ENCODE measurements around the gene SPTLC1.
"Not testable (repeated sequence)": the region's sequence is repeated elsewhere in the genome, so short reads cannot be mapped to it uniquely, and the experiment has no call there.

Gene SPTLC1

GRCh38 chr9:92026206-92027002, 88.8 kb downstream of the SPTLC1 start:
- DNase-seq, result no peak

GRCh38 chr9:92021785-92022541, 93.2 kb downstream of the SPTLC1 start:
- DNase-seq, result not testable (repeated sequence)

GRCh38 chr9:92019658-92020057, 95.6 kb downstream of the SPTLC1 start:
- DNase-seq, result no peak

GRCh38 chr9:92010705-92011536, 104.3 kb downstream of the SPTLC1 start:
- no peak for DNase-seq

GRCh38 chr9:92010253-92010652, 105.0 kb downstream of the SPTLC1 start:
- not testable (repeated sequence) for DNase-seq

DNA sequence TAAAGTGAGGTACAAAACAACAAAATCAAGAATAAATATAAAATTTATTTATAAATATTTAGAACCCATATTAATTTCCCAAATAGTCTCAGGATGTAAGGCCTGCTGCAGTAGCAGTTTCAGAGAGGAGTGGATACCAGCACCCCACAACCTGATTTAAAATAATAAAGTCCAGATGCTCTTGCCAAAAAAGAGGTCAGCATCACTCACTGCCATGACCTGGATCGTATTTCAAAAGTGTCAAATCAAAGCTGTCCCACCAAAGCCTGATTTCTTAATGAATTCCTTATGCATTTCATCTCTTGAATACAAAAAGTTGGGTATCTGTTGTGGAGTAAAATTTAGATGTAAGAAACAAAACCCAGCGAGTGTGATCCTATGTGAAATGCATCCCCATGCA, 107.2 kb downstream of the SPTLC1 start:
- no peak for DNase-seq

DNA sequence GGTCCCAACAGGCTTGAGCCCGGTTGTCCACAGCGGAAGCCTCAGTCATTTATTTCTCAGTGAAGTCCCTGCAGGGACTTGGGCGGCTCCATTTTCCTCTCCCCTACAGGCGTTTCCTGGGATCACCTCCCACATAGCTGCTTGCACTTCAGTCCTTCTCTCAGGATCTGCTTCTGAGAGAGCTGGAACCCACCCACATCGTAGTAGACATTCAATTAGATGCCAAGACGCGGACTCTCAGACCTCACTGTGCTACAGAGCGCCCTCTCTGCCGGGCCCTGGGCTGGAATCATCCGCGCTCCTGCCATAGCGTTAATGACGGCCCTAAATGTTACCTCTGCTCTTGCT, 111.2 kb downstream of the SPTLC1 start:
- DNase-seq, result no peak

DNA sequence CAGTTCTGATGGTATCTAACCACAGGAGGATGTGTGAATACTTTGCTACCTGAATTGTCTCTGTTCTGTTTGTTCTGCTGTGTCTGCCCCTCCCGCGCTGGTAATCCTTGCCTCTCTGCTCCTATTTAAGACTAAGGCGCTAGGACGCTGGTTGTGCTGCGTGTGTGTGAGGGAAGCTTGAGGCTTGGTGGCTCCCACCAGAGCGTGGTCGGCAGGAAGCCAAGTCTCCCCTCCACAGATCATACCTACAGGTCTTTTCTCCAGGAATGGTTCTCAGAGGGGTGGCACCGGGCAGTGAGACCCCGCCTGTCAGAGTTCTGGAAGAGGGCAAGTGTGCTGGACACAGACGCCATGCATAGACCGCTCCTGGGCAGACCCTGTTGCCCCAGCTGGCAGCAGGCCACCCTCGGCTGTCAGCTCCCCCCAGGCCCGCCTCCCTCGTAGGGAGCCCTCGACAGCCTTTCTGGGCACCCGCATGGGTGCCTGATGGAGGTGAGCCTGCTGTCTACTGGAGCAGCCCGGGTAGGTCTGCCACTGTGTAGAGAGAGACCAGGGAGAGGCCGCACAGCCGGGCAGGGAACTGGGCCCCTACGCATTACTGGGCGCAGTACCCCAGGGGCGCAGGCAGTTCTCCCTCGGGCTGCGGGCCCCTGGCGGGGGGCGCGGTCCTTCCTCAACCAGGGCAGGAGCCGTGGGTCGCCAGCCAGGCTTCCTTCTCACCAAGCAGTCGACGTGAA, 111.7 kb downstream of the SPTLC1 start:
- no peak for DNase-seq

GRCh38 chr9:92001948-92002347, 113.3 kb downstream of the SPTLC1 start:
- not testable (repeated sequence) for DNase-seq

DNA sequence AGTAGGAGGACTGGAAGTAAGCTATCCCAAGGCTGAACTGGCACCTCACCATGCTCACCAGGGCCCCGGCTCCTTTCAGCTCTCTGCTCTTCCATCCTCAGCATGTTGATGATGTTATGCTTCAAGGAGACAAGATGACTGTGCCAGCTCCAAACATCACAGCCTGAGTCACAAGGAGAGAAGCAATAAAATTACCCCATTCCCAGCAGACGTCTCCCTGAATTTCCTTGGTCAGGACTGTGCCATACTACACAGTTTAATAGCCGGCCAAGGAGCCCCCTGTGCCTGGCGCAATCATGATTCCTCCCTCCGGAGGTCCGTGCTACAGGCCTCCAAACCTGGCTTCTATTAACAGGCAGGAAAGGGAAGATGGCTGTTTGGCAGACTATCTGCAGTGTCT, 114.0 kb downstream of the SPTLC1 start:
- DNase-seq, result no peak

DNA sequence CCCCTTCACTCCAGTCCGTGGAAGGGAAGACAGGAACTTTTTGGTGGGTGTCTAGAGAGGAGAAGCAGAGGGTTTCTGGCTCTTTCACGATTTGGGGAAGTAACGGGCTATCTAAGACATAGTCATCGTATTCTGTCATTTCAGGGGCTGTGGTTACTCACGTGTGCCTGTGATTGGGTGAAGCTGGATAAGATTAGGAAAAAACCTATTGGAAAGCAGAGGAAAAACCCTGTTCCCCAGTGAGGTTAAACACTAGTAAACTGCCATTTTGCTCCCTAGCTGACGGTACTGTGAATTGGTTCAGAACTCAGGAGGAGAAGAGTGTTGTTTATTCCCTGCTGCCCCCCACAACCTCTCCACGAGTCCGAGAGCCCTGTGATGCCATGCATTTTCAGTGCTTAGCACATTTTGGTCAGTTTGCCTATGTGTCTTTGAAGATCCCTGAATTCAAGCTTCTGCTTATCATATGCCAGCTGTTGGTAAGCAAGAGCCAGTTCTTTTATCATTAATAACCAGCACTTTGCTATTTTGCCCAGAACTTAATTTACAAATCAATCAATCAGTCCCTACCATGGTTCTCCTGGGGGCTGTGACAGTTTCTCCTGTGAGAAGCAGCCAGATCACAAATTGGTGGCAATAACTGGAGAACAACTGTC, 120.1 kb downstream of the SPTLC1 start:
- no peak for DNase-seq

- no peak for DNase-seq
Observed at GRCh38 chr9:91994422-91994821, 120.8 kb downstream of the SPTLC1 start.

DNA sequence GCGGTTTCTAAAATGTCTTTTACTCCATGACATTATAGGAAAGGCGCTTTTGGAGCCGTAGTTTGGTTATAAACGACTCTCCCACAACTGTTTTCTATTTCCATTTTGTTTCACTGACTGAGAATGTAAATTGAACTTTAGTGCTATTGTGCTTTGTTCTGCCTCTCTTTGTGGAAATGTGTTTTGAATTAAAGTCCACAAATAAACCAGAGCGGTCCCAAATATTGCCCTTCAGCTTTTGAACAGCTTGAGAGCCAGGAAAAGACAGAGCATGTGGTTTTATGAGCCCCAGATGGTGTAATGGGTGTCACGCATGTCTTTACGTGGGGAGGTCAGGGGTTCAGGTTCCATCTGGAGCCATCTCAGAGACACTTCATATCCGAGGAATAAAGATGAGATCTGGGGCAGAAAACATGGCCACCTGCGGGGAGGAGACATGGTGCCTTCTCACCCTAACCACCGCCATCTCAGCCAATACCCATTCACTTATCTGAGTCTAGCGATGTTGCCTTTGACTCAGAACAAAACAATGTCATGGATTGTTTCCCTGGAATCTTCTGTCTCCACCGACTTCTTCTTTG, 122.7 kb downstream of the SPTLC1 start:
- DNase-seq, result no peak

GRCh38 chr9:91991721-91992341, 123.4 kb downstream of the SPTLC1 start:
- DNase-seq, result no peak

GRCh38 chr9:91986248-91986647, 129.0 kb downstream of the SPTLC1 start:
- no peak for DNase-seq

GRCh38 chr9:91985692-91986091, 129.5 kb downstream of the SPTLC1 start:
- no peak for DNase-seq
